Liver (tissue), 9 donors: Measurements from ENCODE around the gene TARDBP. TPM values are rescaled to one million over a fixed set of nuclear protein-coding genes. Genes with fewer than 3 reads are reported as not detected.

Experiments used
- DNase-seq: peaks from one replicate; pipeline ENCODE4 v3.0.0-alpha.2; 2017; ENCODE audit warnings: low spot score
- H3K27ac ChIP-seq, 2 donors: one replicate each; pipeline ENCODE4 v1.7.0; 2013; ENCODE audit warnings: inconsistent platforms in 2 of 2, low read length in 2 of 2, control low read depth in 1 of 2, low read depth in 1 of 2, mild to moderate bottlenecking in 1 of 2
- H3K27me3 ChIP-seq, 4 donors: one replicate each; pipeline versions ENCODE4 v1.6.1 to v1.7.0; 2013; ENCODE audit warnings: low read length in 3 of 4, inconsistent platforms in 1 of 4, mild to moderate bottlenecking in 1 of 4, moderate library complexity in 1 of 4; ENCODE audit not compliant: control insufficient read depth in 4 of 4, insufficient read depth in 4 of 4
- H3K36me3 ChIP-seq, 4 donors: one replicate each; pipeline versions ENCODE4 v1.6.1 to v1.7.0; 2013; ENCODE audit warnings: low read length in 3 of 4, mild to moderate bottlenecking in 3 of 4, low read depth in 1 of 4, moderate library complexity in 1 of 4; ENCODE audit not compliant: control insufficient read depth in 4 of 4, insufficient read depth in 3 of 4
- H3K4me1 ChIP-seq, 4 donors: one replicate each; pipeline versions ENCODE4 v1.6.1 to v1.7.0; 2013; ENCODE audit warnings: low read length in 3 of 4, mild to moderate bottlenecking in 3 of 4, moderate library complexity in 1 of 4; ENCODE audit not compliant: control insufficient read depth in 4 of 4, insufficient read depth in 4 of 4
- H3K4me3 ChIP-seq, 3 donors: one replicate each; pipeline versions ENCODE4 v1.6.1 to v1.7.0; 2013; ENCODE audit warnings: low read length in 3 of 3, control low read depth in 1 of 3, low read depth in 1 of 3, mild to moderate bottlenecking in 1 of 3
- H3K9ac ChIP-seq, 2 donors: one replicate each; pipeline ENCODE4 v1.7.0; 2013; ENCODE audit warnings: low read length in 2 of 2, mild to moderate bottlenecking in 2 of 2, moderate library complexity in 2 of 2, control low read depth in 1 of 2, low read depth in 1 of 2
- H3K9me3 ChIP-seq, 4 donors: one replicate each; pipeline versions ENCODE4 v1.6.1 to v1.7.0; 2013; ENCODE audit warnings: low read length in 3 of 4; ENCODE audit not compliant: control insufficient read depth in 4 of 4
- ATF3 ChIP-seq: IDR thresholded peaks from 2 replicates; pipeline ENCODE4 v1.6.1; 2016; ENCODE audit warnings: antibody characterized with exemption
- CTCF ChIP-seq: fragments of 150-350 bp; IDR thresholded peaks from 2 replicates; pipeline ENCODE4 v1.5.1; 2017; ENCODE audit warnings: improper control_type of control experiment, low read depth, low read length; ENCODE audit not compliant: missing input control
- EGR1 ChIP-seq, 2 donors: IDR thresholded peaks; 2 replicates each; pipeline ENCODE4 v1.6.1; 2016 to 2018; ENCODE audit warnings: antibody characterized with exemption in 2 of 2, low read depth in 2 of 2
- FOXA1 ChIP-seq: IDR thresholded peaks from 2 replicates; pipeline ENCODE4 v1.6.1; 2016; ENCODE audit warnings: antibody characterized with exemption
- FOXA2 ChIP-seq: IDR thresholded peaks from 2 replicates; pipeline ENCODE4 v1.6.1; 2016; ENCODE audit warnings: antibody characterized with exemption
- GABPA ChIP-seq, 2 donors: IDR thresholded peaks in 1 of 2; conservative IDR thresholded peaks in 1 of 2; 2 replicates each; pipeline ENCODE4 v1.6.1; 2016; ENCODE audit warnings: antibody characterized with exemption in 2 of 2, mild to moderate bottlenecking in 1 of 2, moderate library complexity in 1 of 2
- HNF4A ChIP-seq, 2 donors: conservative IDR thresholded peaks; 2 replicates each; pipeline ENCODE4 v1.6.1; 2016; ENCODE audit warnings: antibody characterized with exemption in 2 of 2, mild to moderate bottlenecking in 2 of 2
- HNF4G ChIP-seq: IDR thresholded peaks from 2 replicates; pipeline ENCODE4 v1.6.1; 2016; ENCODE audit warnings: antibody characterized with exemption
- JUND ChIP-seq, 2 donors: IDR thresholded peaks; 2 replicates each; pipeline ENCODE4 v1.6.1; 2016; ENCODE audit warnings: antibody characterized with exemption in 2 of 2
- MAX ChIP-seq: IDR thresholded peaks from 2 replicates; pipeline ENCODE4 v1.6.1; 2016; ENCODE audit warnings: antibody characterized with exemption
- NR2F2 ChIP-seq: IDR thresholded peaks from 2 replicates; pipeline ENCODE4 v1.6.1; 2016; ENCODE audit warnings: antibody characterized with exemption
- RAD21 ChIP-seq, 2 donors: IDR thresholded peaks; 2 replicates each; pipeline ENCODE4 v1.6.1; 2016; ENCODE audit warnings: antibody characterized with exemption in 2 of 2, mild to moderate bottlenecking in 2 of 2
- REST ChIP-seq: IDR thresholded peaks from 2 replicates; pipeline ENCODE4 v1.6.1; 2016; ENCODE audit warnings: antibody characterized with exemption, mild to moderate bottlenecking
- RXRA ChIP-seq, 2 donors: IDR thresholded peaks; 2 replicates each; pipeline ENCODE4 v1.6.1; 2017 to 2018; ENCODE audit warnings: antibody characterized with exemption in 2 of 2, mild to moderate bottlenecking in 1 of 2
- SP1 ChIP-seq: IDR thresholded peaks from 2 replicates; pipeline ENCODE4 v1.6.1; 2018; ENCODE audit warnings: antibody characterized with exemption, mild to moderate bottlenecking
- TAF1 ChIP-seq: conservative IDR thresholded peaks from 2 replicates; pipeline ENCODE4 v1.6.1; 2016; ENCODE audit warnings: antibody characterized with exemption, mild to moderate bottlenecking
- YY1 ChIP-seq: IDR thresholded peaks from 2 replicates; pipeline ENCODE4 v1.6.1; 2016; ENCODE audit warnings: antibody characterized with exemption, mild to moderate bottlenecking
- ZBTB33 ChIP-seq: IDR thresholded peaks from 2 replicates; pipeline ENCODE4 v1.6.1; 2016; ENCODE audit warnings: antibody characterized with exemption
- WGBS: extraction: QIAGEN DNeasy Blood & Tissue Kit; methylation state at CpG from one replicate; pipeline ENCODE4 v1.1.7; 2013; 5-methylcytosine and 5-hydroxymethylcytosine counted together
- polyA plus RNA-seq, 2 donors: library from polyadenylated mRNA; stranded (reverse) in 1 of 2; unstranded in 1 of 2; fragments of 200-250 nt in 1 of 2; fragments of >200 nt in 1 of 2; fragmentation: Nextera tagmentation in 1 of 2; extraction: Ambion mirVana in 1 of 2; gene quantifications; one replicate each; pipeline versions ENCODE4 v1.2.1 to v1.2.3, GENCODE V29; 2013 to 2015
- total RNA-seq, 2 donors: library from RNA; depleted of rRNA; stranded (reverse); fragments of >200 nt; gene quantifications; one replicate each; pipeline ENCODE4 v1.2.3, GENCODE V29; 2014
- donor health status: healthy.
- donor health status: healthy.
- donor health status: healthy.
- donor health status: healthy.
- donor health status: healthy.

Gene TARDBP
- total and polyA plus RNA-seq, 4 donors: 44.4 to 87.6 (median 79.2) TPM

GRCh38 chr1:11045428-11046269 is 33.2 kb downstream of the TARDBP start:
- DNase-seq: no peak
- Histone ChIP-seq H3K27ac (peak overlapping the region; percentile 78 to 100), H3K4me1 (peaks cover 2 to 11% (median 8%) of the 10 kb centered on the region in 4 donors), H3K27me3 (no peaks in the 10 kb centered on the region), H3K36me3 (peaks cover 12 to 30% (median 18%) of the 10 kb centered on the region in 4 donors), H3K9ac (no peak overlapping the region), H3K9me3 (no peaks in the 10 kb centered on the region), H3K4me3 (peak overlapping the region; percentile 61 to 97 (median 73))
- 44% methylated on average over 32 of the region's 32 CpGs for WGBS
- TF ChIP-seq NR2F2 (no peak), RXRA (IDR thresholded peaks at IDR 0.05) (no peak), EGR1 (IDR thresholded peaks at IDR 0.05; ENCODE audit: low read depth in 2 of 2) (no peak), HNF4A (conservative IDR thresholded peaks at IDR 0.05) (peak in 1 of 2 donors; percentile 56), RAD21 (IDR thresholded peaks at IDR 0.05) (no peak)

- peaks cover 2 to 11% (median 8%) of the 10 kb centered on the region in 4 donors for H3K4me1 ChIP-seq
- no peaks in the 10 kb centered on the region for H3K27me3 ChIP-seq
- H3K36me3 ChIP-seq: peaks cover 10 to 24% (median 16%) of the 10 kb centered on the region in 4 donors
- DNase-seq: no peak
- TF ChIP-seq EGR1 (IDR thresholded peaks at IDR 0.05; ENCODE audit: low read depth in 2 of 2): peak in 1 of 2 donors; percentile 37
- TF ChIP-seq ZBTB33: no peak
- no peak for TF ChIP-seq FOXA1
- peak in 1 of 2 donors; percentile 67 for TF ChIP-seq HNF4A (conservative IDR thresholded peaks at IDR 0.05)
- no peak for TF ChIP-seq CTCF
- TF ChIP-seq YY1: peak; percentile 80
- TF ChIP-seq TAF1: no peak
- TF ChIP-seq SP1: peak; percentile 55
- TF ChIP-seq FOXA2: no peak
- TF ChIP-seq NR2F2: peak; percentile 31
- TF ChIP-seq RAD21 (IDR thresholded peaks at IDR 0.05): no peak
- peak; percentile 86 to 89 for TF ChIP-seq RXRA (IDR thresholded peaks at IDR 0.05)
- no peak for TF ChIP-seq GABPA (IDR thresholded peaks at IDR 0.05 in 1 of 2, conservative IDR thresholded peaks at IDR 0.05 in 1 of 2)
- TF ChIP-seq MAX: no peak
- peak in 1 of 2 donors; percentile 40 for TF ChIP-seq JUND (IDR thresholded peaks at IDR 0.05)
- TF ChIP-seq ATF3: peak; percentile 33
- TF ChIP-seq HNF4G: peak; percentile 12
- no peak for TF ChIP-seq REST
- no peaks in the 10 kb centered on the region for H3K9me3 ChIP-seq
- peak overlapping the region; percentile 61 to 97 (median 73) for H3K4me3 ChIP-seq
- peak overlapping the region; percentile 78 to 100 for H3K27ac ChIP-seq
- peak overlapping the region; percentile 61 to 92 for H3K9ac ChIP-seq
- WGBS: 28% methylated on average over 8 of the region's 8 CpGs
Observed at GRCh38 chr1:11046270-11046566, 33.8 kb downstream of the TARDBP start.
